ENCODE data around the gene NINJ1. TPM values are rescaled to one million over a fixed set of nuclear protein-coding genes. Genes with fewer than 3 reads are reported as not detected.
A peak's percentile ranks its signal among the peaks of the same experiment; 100 is the strongest.

Gene NINJ1
- total RNA-seq, 4 donors from 2014 or later: 47.0 to 56.8 (median 54.5) TPM

DNA sequence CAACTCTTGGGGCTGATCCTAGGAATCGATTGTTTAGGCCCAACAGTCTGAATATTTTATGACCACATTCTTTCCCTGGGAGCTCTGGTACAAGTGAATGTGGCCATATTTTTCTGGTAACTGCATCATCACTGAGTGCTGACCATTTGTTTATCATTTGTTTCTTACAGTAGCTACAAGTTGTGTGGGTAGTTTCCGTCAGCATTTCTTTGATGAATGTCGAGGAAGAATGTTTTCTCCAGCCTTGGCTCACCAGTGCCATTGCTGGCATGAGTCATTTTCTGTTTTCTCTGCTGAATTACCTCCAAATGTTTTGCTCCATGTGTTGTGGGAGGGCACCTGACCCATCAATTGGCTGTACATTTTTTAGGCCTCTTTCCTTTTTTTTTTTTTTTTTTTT is 52.1 kb downstream of the NINJ1 start:
- H3K27ac ChIP-seq: no peak overlapping the region
- H3K36me3 ChIP-seq: no peaks in the 10 kb centered on the region
- no peak for TF ChIP-seq CTCF (IDR thresholded peaks at IDR 0.05)
- TF ChIP-seq POLR2A (IDR thresholded peaks at IDR 0.05): no peak
- H3K27me3 ChIP-seq: no peaks in the 10 kb centered on the region
- no peaks in the 10 kb centered on the region for H3K4me1 ChIP-seq
- no peak for DNase-seq
- no peaks in the 10 kb centered on the region for H3K9me3 ChIP-seq
- H3K4me3 ChIP-seq: no peak overlapping the region

DNA sequence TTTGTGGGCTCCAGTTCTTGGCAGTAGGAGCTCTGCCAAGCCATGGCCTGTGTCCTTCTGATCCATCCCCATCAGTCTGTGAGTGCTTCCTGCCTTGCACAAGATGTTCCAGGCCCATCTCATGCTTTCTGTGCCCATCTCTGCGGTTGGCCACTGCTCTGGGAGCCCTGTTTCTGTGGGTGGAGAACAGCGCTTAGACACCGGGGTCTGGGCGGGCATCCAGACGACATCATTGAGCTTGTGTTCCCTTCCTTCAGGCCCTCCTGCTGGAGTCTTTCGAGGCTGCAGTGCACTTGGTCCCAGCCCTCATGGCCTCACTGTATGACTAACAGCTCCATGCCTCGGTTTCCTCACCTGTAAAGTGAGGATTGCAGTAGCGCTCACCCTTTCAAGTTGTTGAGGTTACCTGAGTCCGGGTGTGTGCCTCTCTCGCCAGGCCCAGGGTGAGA is 52.9 kb downstream of the NINJ1 start:
- no peaks in the 10 kb centered on the region for H3K36me3 ChIP-seq
- no peaks in the 10 kb centered on the region for H3K9me3 ChIP-seq
- H3K27ac ChIP-seq: no peak overlapping the region
- H3K4me3 ChIP-seq: no peak overlapping the region
- TF ChIP-seq POLR2A (IDR thresholded peaks at IDR 0.05) (no peak), CTCF (IDR thresholded peaks at IDR 0.05) (no peak)
- peak; percentile 13 to 31 (median 30) for DNase-seq
- H3K4me1 ChIP-seq: no peaks in the 10 kb centered on the region
- no peaks in the 10 kb centered on the region for H3K27me3 ChIP-seq

- no peak overlapping the region for H3K27ac ChIP-seq
- no peaks in the 10 kb centered on the region for H3K4me1 ChIP-seq
- DNase-seq: peak in 2 of 3 donors; percentile 31 to 38
- H3K4me3 ChIP-seq: no peak overlapping the region
- no peaks in the 10 kb centered on the region for H3K36me3 ChIP-seq
- TF ChIP-seq CTCF (IDR thresholded peaks at IDR 0.05) (no peak), POLR2A (IDR thresholded peaks at IDR 0.05) (no peak)
- no peaks in the 10 kb centered on the region for H3K9me3 ChIP-seq
- H3K27me3 ChIP-seq: no peaks in the 10 kb centered on the region
Measured at GRCh38 chr9:93080406-93080805, 53.6 kb downstream of the NINJ1 start.

GRCh38 chr9:93079371-93079770 is 54.7 kb downstream of the NINJ1 start:
- Histone ChIP-seq H3K4me1 (no peaks in the 10 kb centered on the region), H3K27ac (no peak overlapping the region), H3K27me3 (no peaks in the 10 kb centered on the region), H3K36me3 (no peaks in the 10 kb centered on the region), H3K4me3 (no peak overlapping the region), H3K9me3 (no peaks in the 10 kb centered on the region)
- DNase-seq: peak in 2 of 3 donors; percentile 27 to 43
- TF ChIP-seq POLR2A (IDR thresholded peaks at IDR 0.05) (no peak), CTCF (IDR thresholded peaks at IDR 0.05) (no peak)

DNA sequence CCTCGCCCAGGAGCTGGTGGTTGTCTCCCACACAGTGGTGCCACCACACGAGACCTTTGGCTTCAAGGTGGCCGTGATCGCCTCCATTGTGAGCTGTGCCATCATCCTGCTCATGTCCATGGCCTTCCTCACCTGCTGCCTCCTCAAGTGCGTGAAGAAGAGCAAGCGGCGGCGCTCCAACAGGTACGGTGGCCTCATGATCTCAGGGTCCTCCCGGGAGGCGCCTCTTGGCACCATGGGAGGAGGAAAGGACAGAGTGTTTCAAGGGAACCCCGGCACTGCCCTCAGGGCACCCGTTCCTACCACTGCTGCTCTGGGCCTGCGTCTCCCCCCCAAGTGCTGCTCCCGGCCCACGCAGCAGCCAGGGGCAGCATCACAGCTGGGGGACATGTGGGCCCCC is 56.2 kb downstream of the NINJ1 start:
- DNase-seq: peak in 1 of 3 donors; percentile 27

More for the DNA sequence above, 56.2 kb downstream of the NINJ1 start:
- no peaks in the 10 kb centered on the region for H3K36me3 ChIP-seq
- H3K9me3 ChIP-seq: no peaks in the 10 kb centered on the region
- peaks cover 0 to 3% (median 0%) of the 10 kb centered on the region in 4 donors for H3K4me1 ChIP-seq
- no peaks in the 10 kb centered on the region for H3K27me3 ChIP-seq
- TF ChIP-seq CTCF (IDR thresholded peaks at IDR 0.05) (no peak), POLR2A (IDR thresholded peaks at IDR 0.05) (no peak)
- no peak overlapping the region for H3K4me3 ChIP-seq
- no peak overlapping the region for H3K27ac ChIP-seq

Measured in Peyer's patch (tissue), 4 donors.